SK-N-MC (cell line): ENCODE data around the gene PIAS1.
A peak's percentile ranks its signal among the peaks of the same experiment; 100 is the strongest.
"Not testable (repeated sequence)": the region's sequence is repeated elsewhere in the genome, so short reads cannot be mapped to it uniquely, and the experiment has no call there.

Experiments
- DNase-seq: peaks from one replicate; pipeline ENCODE4 v3.0.0-alpha.2; 2011; ENCODE audit warnings: low read depth, low spot score
- H3K27ac ChIP-seq: fragments of 200-600 bp; sonication (generic); 2 replicates; pipeline ENCODE4 v1.5.1; 2016; ENCODE audit warnings: mixed run types
- H3K36me3 ChIP-seq: fragments of 200-600 bp; sonication (generic); 2 replicates; pipeline ENCODE4 v1.6.1; 2017; ENCODE audit warnings: antibody characterized with exemption, low read length, mixed read lengths; ENCODE audit not compliant: insufficient read depth
- H3K4me3 ChIP-seq: fragments of 200-600 bp; sonication (generic); 2 replicates; pipeline ENCODE4 v1.5.1; 2016
- H3K9ac ChIP-seq: fragments of 200-600 bp; sonication (generic); 2 replicates; pipeline ENCODE4 v1.8.0; 2017; ENCODE audit warnings: mixed run types, mixed read lengths; ENCODE audit not compliant: insufficient read length
- H3K9me3 ChIP-seq: fragments of 200-600 bp; sonication (generic); 2 replicates; pipeline ENCODE4 v1.6.1; 2017; ENCODE audit warnings: low read depth, mild to moderate bottlenecking, antibody characterized with exemption, low read length, moderate library complexity, mixed read lengths
- EZH2 ChIP-seq: fragments of 200-600 bp; sonication (generic); IDR thresholded peaks from one replicate; pipeline ENCODE4 v1.6.1; 2017; ENCODE audit warnings: antibody characterized with exemption
- FOXP2 ChIP-seq: optimal IDR thresholded peaks from 2 replicates; pipeline ENCODE3; 2011; ENCODE audit warnings: mild to moderate bottlenecking, moderate library complexity; ENCODE audit not compliant: insufficient read depth; ENCODE audit errors: extremely low read length, control extremely low read depth
- POLR2AphosphoS5 ChIP-seq: IDR thresholded peaks from 2 replicates; pipeline ENCODE4 v1.6.1; 2012; ENCODE audit warnings: mild to moderate bottlenecking, low read depth, low read length, borderline replicate concordance

Gene PIAS1

GRCh38 chr15:68224546-68225250 lies 170.6 kb downstream of the PIAS1 start:
- H3K27ac ChIP-seq = peak overlapping the region; percentile 14; the same call in 1 of the 2 replicates
- no peak overlapping the region for H3K9ac ChIP-seq
- no peak overlapping the region for H3K4me3 ChIP-seq
- TF ChIP-seq FOXP2 (no peak), EZH2 (no peak)
- no peaks in the 10 kb centered on the region for H3K9me3 ChIP-seq
- DNase-seq = no peak
- H3K36me3 ChIP-seq = peaks cover 11% of the 10 kb centered on the region; the same call in 1 of the 2 replicates

DNA sequence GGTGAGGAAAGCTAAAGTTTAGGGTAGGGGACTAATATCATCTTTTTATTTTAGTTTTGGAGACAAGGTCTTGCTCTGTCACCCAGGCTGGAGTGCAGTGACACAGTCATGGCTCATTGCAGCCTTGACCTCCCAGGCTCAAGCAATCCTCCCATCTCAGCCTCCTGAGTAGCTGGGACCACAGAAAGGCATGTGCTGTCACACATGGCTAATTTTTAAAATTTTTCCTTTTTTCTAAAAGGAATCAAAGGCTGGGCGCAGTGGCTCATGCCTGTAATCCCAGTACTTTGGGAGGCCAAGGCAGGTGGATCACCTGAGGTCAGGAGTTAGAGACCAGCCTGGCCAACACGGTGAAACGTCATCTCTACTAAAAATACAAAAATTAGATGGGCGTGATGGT lies 171.3 kb downstream of the PIAS1 start:
- DNase-seq, H3K36me3 ChIP-seq, H3K9ac ChIP-seq, H3K4me3 ChIP-seq, H3K9me3 ChIP-seq: not testable (repeated sequence)
- peak overlapping the region; percentile 14; the same call in 1 of the 2 replicates for H3K27ac ChIP-seq

DNA sequence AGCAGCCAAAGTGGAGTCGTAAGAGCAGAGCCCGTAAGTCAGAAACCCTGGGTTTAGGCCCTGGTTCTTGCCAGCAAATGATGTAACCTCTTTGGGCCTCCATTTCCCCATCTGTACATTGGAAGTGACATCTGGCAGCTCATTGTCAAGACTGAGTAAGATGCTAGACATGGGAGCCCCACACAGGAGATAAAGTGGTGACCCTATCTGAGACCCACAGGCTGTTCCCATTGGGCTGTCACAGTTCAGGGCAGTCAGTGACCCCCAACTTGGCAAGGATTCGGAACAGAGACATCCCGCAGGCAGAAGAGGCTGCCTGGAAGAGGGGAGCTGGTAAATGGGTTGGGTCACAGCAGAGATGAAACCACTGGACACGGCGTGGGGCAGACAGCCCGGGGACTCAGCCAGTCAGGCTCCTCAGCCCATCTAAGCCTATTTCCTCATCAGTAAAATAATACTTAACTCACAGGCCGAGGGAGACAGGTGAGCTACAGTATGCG lies 173.6 kb downstream of the PIAS1 start:
- peak overlapping the region; percentile 80 for H3K9ac ChIP-seq
- no peak for DNase-seq
- no peak overlapping the region for H3K27ac ChIP-seq
- peak overlapping the region; percentile 78 for H3K4me3 ChIP-seq
- H3K36me3 ChIP-seq = peaks cover 7% of the 10 kb centered on the region; the same call in 1 of the 2 replicates
- TF ChIP-seq EZH2 (no peak), FOXP2 (no peak), POLR2AphosphoS5 (no peak)
- H3K9me3 ChIP-seq = no peaks in the 10 kb centered on the region

GRCh38 chr15:68228143-68228970 lies 174.2 kb downstream of the PIAS1 start:
- Histone ChIP-seq H3K4me3 (peak overlapping the region; percentile 78), H3K9ac (peak overlapping the region; percentile 80), H3K9me3 (no peaks in the 10 kb centered on the region), H3K27ac (no peak overlapping the region), H3K36me3 (peaks cover 3% of the 10 kb centered on the region; the same call in 1 of the 2 replicates)
- no peak for TF ChIP-seq EZH2
- DNase-seq = no peak

DNA sequence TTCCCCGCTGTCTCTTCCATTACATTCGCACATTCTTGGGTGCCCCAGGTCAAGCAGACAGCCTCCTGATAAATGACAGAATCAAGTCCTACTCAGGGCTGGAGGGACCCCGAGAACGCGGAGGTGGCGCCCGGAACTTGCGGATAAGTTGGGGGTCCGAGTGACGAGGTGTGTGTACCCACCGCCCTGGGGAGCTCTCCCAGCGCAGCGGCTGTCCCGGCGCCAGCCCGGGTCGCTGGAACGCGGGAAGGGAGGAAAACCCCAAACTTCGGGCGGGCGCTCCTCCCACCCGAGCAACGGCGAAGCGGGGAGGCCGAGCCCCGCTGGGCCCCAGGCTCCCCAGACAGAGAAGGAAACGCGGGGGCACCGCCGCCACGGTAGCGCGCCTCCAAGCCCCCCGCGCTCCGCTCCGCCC lies 174.9 kb downstream of the PIAS1 start:
- Histone ChIP-seq H3K36me3 (no peaks in the 10 kb centered on the region), H3K9me3 (no peaks in the 10 kb centered on the region), H3K27ac (no peak overlapping the region; the same call in 1 of the 2 replicates), H3K4me3 (peak overlapping the region; percentile 78), H3K9ac (peak overlapping the region; percentile 80)
- no peak for DNase-seq
- TF ChIP-seq POLR2AphosphoS5 (no peak), FOXP2 (no peak), EZH2 (no peak)

DNA sequence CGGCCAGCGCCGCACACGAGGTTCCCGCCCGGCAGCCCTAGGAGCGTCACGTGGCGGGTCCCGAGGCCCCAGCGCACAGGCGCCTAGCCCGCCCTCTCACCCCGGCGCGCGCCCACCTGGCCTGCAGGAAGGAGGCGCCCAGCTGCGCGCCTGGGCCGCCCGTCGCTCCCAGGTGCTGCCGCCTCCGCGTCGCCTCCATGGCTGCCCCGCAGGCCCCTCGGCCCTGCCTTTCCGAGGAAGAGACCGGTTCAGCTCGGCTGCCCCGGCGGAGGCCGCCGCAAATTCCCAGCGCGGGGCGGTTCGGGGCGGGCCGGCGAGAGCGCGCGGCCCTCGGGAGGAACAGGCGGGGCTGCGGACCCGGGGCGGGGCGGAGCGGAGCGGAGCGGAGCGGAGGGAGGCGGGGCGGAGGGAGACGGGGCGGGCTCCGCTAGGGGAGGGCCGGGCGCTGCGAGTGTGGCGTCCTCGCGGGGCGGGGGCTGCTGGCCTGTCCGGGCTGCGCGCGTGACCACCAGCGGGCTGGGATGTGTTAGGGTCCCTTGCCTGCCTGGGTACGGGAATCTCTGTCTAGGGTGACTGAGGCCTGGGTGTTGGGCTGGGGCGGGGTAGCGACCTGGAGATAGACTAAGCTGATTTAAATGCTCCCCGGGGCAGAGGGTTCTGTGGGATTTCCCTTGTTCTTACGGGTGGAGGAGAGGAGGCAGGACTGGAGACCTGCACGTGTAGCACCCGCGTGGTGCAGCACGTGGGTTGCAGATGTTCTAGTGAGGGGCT lies 175.5 kb downstream of the PIAS1 start, which contains the start of gene CLN6:
Gene CLN6 (minus strand): TSS at position 343 of the 771 bp plus-strand sequence. CDS start 144 bp downstream, at position 199.
- no peak for DNase-seq
- peak within 1 kb of the TSS; percentile 80 for H3K9ac ChIP-seq
- H3K4me3 ChIP-seq = peak within 1 kb of the TSS; percentile 78
- TF ChIP-seq FOXP2 (no peak), POLR2AphosphoS5 (peak; percentile 85)
- no peaks in the 10 kb centered on the region for H3K36me3 ChIP-seq
- peak within 1 kb of the TSS; percentile 48; the same call in 1 of the 2 replicates for H3K27ac ChIP-seq
- no peaks in the 10 kb centered on the region for H3K9me3 ChIP-seq

DNA sequence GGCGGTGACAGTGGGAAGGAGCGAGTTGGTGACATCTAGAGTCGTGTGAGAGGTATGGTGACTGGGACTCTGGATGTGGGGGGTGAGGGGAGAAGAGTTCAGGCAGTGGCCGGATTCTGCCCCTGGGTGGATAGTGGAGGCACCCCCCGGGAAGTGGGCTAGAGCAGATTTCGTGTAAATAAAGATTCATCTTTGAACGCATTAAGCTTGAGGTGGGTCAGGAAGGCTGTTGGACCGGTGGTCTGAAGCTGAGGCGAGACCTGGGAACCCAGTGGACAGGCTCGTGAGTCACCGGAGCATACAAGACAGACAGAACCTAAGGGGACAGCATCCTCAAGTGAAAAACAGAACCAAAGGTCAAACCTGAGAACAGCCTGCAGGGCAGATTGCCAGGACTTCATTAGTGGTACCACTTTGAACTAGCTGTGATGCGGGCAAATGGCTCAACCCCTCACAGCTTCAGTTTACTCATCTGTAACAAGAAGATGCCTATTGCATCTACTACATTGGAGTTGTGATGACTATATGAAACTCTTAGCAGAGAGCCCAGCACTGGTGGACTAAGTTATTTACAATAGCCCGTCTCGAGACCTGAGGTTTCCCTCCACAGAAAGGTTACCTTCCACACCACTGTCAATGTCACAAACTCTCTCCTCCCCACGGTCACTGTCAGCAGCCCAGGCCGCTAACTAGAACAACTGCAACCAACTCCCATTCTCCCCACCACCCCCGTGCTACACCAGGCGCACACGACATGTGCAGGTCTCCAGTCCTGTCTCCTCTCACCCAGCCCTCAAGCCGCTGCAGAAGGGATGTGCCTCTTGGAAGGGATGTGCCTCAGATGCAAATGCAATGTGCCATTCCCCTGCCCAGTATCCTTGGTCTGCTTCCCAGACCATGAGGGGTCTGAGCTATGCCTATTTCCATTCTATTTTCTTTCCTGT lies 176.3 kb downstream of the PIAS1 start:
- TF ChIP-seq EZH2 = no peak
- TF ChIP-seq POLR2AphosphoS5 = no peak
- no peak for TF ChIP-seq FOXP2
- Histone ChIP-seq H3K27ac (no peak overlapping the region), H3K9me3 (no peaks in the 10 kb centered on the region), H3K4me3 (peak overlapping the region; percentile 78), H3K9ac (peak overlapping the region; percentile 80), H3K36me3 (no peaks in the 10 kb centered on the region)
- DNase-seq = no peak
